Upper lobe of left lung (tissue), 6 donors: ENCODE results near the gene CD83. TPM values are rescaled to one million over a fixed set of nuclear protein-coding genes. Genes with fewer than 3 reads are reported as not detected.

Experiments used
- ATAC-seq, 2 donors: fragments of 200-7000 bp; cut with Tn5 transposase; one replicate each; pipeline ENCODE4 v1.9.1; 2022; ENCODE audit warnings: mild to moderate bottlenecking in 2 of 2, moderate library complexity in 2 of 2; ENCODE audit not compliant: low FRiP score in 2 of 2
- DNase-seq, 2 donors: peaks; one replicate each; pipeline ENCODE4 v3.0.0-alpha.2; 2019 to 2020
- H3K27ac ChIP-seq, 4 donors: fragments of 200-600 bp; sonication (generic); one replicate each; pipeline ENCODE4 v1.5.1; 2016 to 2019
- H3K27me3 ChIP-seq, 4 donors: fragments of 200-600 bp; sonication (generic); one replicate each; pipeline ENCODE4 v1.5.1; 2017 to 2019
- H3K36me3 ChIP-seq, 4 donors: fragments of 200-600 bp; sonication (generic); one replicate each; pipeline ENCODE4 v1.5.1; 2016 to 2019
- H3K4me1 ChIP-seq, 4 donors: fragments of 200-600 bp; sonication (generic); one replicate each; pipeline ENCODE4 v1.5.1; 2018 to 2019
- H3K4me3 ChIP-seq, 4 donors: fragments of 200-600 bp; sonication (generic); one replicate each; pipeline ENCODE4 v1.5.1; 2017 to 2019; ENCODE audit warnings: mild to moderate bottlenecking in 2 of 4, moderate library complexity in 1 of 4
- H3K9me3 ChIP-seq, 4 donors: fragments of 200-600 bp; sonication (generic); one replicate each; pipeline ENCODE4 v1.5.1; 2018 to 2019
- EP300 ChIP-seq, 4 donors: sonication (generic); formaldehyde crosslinking; IDR thresholded peaks; one replicate each; pipeline ENCODE4 v1.5.1; 2017; ENCODE audit warnings: antibody characterized with exemption in 4 of 4, control low read depth in 2 of 4
- POLR2A ChIP-seq, 4 donors: fragments of 450-650 bp; IDR thresholded peaks; one replicate each; pipeline ENCODE4 v1.5.1; 2016 to 2017; ENCODE audit warnings: antibody characterized with exemption in 4 of 4, mild to moderate bottlenecking in 2 of 4
- POLR2AphosphoS5 ChIP-seq, 2 donors: sonication (generic); formaldehyde crosslinking; IDR thresholded peaks; one replicate each; pipeline ENCODE4 v1.5.1; 2017; ENCODE audit warnings: antibody characterized with exemption in 2 of 2
- WGBS, 2 donors: methylation state at CpG; one replicate each; pipeline ENCODE4 v1.1.5; 2017 to 2018; 5-methylcytosine and 5-hydroxymethylcytosine counted together
- small RNA-seq, 4 donors: library from RNA; depleted of rRNA; stranded (forward); fragments of <200 nt; gene quantifications; one replicate each; pipeline ENCODE3, GENCODE V24; 2016
- total RNA-seq, 6 donors: library from RNA; depleted of rRNA in 4 of 6; stranded (reverse); fragments of >200 nt in 4 of 6; gene quantifications; one replicate each; pipeline versions ENCODE4 v1.1.0 to v1.2.1, GENCODE V29; 2016 to 2021
- TF ChIP-seq, protein P1 (sequence below), 6 experiments: fragments of 450-650 bp in 4 of 6; fragments of 200-600 bp in 2 of 6; sonication (generic) in 2 of 6; IDR thresholded peaks; one replicate each; pipeline ENCODE4 v1.5.1; 2016 to 2019; ENCODE audit warnings: antibody characterized with exemption in 6 of 6
- donor health status: DM: no; HTN: no; CAD: no; lungs with moderate emphysema.
- donor health status: DM: no; HTN: yes; CAD: no; lungs with severe emphysema.

The CD83 gene
- total RNA-seq, 6 donors from 2014 or later, result 13.6 to 40.6 (median 21.5) TPM

DNA sequence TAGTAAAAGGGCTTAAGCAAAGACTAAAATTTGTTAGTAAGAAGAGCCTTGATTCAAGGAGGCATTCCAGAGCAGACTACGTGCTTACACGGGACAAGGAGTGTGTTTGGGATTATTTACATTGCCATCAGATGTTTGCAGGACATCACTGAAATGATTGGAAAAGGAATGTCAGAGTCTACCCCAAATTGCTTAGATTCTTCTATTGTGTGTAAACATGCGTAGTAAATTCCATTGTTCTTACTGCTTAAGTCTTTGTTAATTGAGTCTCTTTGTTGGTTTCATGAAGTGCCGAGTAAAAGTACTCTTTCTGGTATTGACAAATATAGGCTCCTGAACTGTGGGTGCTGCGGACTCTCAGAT lies 60.5 kb downstream of the CD83 start:
- 71 to 82% methylated on average over 5 of the region's 5 CpGs for WGBS, 2 donors
- Histone ChIP-seq H3K4me1 (no peaks in the 10 kb centered on the region), H3K27me3 (no peaks in the 10 kb centered on the region), H3K9me3 (no peaks in the 10 kb centered on the region), H3K36me3 (no peaks in the 10 kb centered on the region), H3K27ac (no peak overlapping the region), H3K4me3 (no peak overlapping the region)
- no peak for ATAC-seq
- DNase-seq, result no peak
- TF ChIP-seq EP300 (IDR thresholded peaks at IDR 0.05) (no peak), POLR2A (IDR thresholded peaks at IDR 0.05) (no peak), POLR2AphosphoS5 (IDR thresholded peaks at IDR 0.05) (no peak)
- TF ChIP-seq, protein P1, sequence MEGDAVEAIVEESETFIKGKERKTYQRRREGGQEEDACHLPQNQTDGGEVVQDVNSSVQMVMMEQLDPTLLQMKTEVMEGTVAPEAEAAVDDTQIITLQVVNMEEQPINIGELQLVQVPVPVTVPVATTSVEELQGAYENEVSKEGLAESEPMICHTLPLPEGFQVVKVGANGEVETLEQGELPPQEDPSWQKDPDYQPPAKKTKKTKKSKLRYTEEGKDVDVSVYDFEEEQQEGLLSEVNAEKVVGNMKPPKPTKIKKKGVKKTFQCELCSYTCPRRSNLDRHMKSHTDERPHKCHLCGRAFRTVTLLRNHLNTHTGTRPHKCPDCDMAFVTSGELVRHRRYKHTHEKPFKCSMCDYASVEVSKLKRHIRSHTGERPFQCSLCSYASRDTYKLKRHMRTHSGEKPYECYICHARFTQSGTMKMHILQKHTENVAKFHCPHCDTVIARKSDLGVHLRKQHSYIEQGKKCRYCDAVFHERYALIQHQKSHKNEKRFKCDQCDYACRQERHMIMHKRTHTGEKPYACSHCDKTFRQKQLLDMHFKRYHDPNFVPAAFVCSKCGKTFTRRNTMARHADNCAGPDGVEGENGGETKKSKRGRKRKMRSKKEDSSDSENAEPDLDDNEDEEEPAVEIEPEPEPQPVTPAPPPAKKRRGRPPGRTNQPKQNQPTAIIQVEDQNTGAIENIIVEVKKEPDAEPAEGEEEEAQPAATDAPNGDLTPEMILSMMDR (IDR thresholded peaks at IDR 0.05), result no peak

DNA sequence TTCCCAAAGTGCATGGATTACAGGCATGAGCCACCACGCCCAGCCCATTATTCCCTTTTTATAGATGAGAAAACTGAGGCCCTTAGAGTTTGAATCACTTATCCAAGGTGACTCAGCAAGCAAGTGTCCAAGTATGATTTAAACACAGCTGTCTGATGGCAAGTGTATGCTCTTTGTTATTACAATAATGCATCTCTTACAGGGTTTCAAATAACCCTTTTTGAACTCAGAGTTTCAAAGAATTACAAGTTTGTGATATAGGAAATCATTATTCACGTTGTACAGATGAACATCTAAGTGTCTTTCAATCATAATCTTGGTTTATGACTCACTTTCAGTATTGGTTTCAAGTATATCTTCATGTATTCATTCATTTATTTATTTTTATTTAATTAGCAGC lies 63.0 kb downstream of the CD83 start:
- no peak for TF ChIP-seq POLR2A (IDR thresholded peaks at IDR 0.05)
- TF ChIP-seq, protein P1 (IDR thresholded peaks at IDR 0.05), result no peak
- TF ChIP-seq POLR2AphosphoS5 (IDR thresholded peaks at IDR 0.05), result no peak
- TF ChIP-seq EP300 (IDR thresholded peaks at IDR 0.05), result no peak
- DNase-seq (no peak), ATAC-seq (no peak)
- no peaks in the 10 kb centered on the region for H3K9me3 ChIP-seq
- H3K4me3 ChIP-seq, result no peak overlapping the region
- no peaks in the 10 kb centered on the region for H3K36me3 ChIP-seq
- no peaks in the 10 kb centered on the region for H3K4me1 ChIP-seq
- 89 to 93% methylated on average over 2 of the region's 2 CpGs for WGBS, 2 donors
- no peaks in the 10 kb centered on the region for H3K27me3 ChIP-seq
- no peak overlapping the region for H3K27ac ChIP-seq

DNA sequence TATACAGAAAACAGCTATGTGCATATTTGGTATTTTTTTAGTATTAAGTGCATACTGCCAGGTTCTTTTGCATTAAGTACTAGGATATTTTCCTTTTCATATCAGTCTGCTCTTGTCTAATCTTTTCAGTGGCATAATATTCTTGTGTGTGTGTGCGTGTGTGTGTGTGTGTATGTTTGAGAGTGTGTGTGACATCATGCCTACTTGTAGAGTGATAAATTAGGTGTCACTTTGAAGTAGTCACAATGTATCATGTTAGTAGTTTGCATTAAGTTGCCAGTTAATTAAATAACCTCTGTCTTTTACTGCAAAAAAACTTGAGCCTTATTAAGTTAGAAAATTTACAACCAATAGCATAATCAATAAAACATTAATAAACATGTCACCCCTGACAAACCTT lies 65.3 kb downstream of the CD83 start:
- Histone ChIP-seq H3K4me1 (no peaks in the 10 kb centered on the region), H3K9me3 (no peaks in the 10 kb centered on the region), H3K27me3 (no peaks in the 10 kb centered on the region), H3K36me3 (no peaks in the 10 kb centered on the region), H3K27ac (no peak overlapping the region), H3K4me3 (no peak overlapping the region)
- no peak for TF ChIP-seq POLR2A (IDR thresholded peaks at IDR 0.05)
- no peak for TF ChIP-seq POLR2AphosphoS5 (IDR thresholded peaks at IDR 0.05)
- TF ChIP-seq EP300 (IDR thresholded peaks at IDR 0.05), result no peak
- TF ChIP-seq, protein P1 (IDR thresholded peaks at IDR 0.05), result no peak
- WGBS, 2 donors, result 22 to 46% methylated on average over 1 of the region's 1 CpG
- ATAC-seq (no peak), DNase-seq (no peak)

Small RNAs within 50 kb of the gene (small RNA-seq; reads per million reads assigned to genes)
- gene RNU7-133P, result 0 reads per million in 4 donors

Other genes with a start within 250 kb of the CD83 start
- 1 to 10 TPM; 1.4 to 4.3 (median 2.5) TPM for gene RNF182, start 192.8 kb upstream of the CD83 start, total RNA-seq